ENCODE data around the gene CASP14.
"Not testable (repeated sequence)": the region's sequence is repeated elsewhere in the genome, so short reads cannot be mapped to it uniquely, and the experiment has no call there.

CASP14 gene

GRCh38 chr19:15070386-15070785, 21.1 kb downstream of the CASP14 start:
- in situ Hi-C loops (cut with HindIII; ENCODE audit: low sequenced_read_pairs): not testable (repeated sequence)

- in situ Hi-C loops (cut with HindIII; ENCODE audit: low sequenced_read_pairs): no loop called here
Measured at GRCh38 chr19:15072930-15073647, 23.8 kb downstream of the CASP14 start.

- in situ Hi-C loops (cut with HindIII; ENCODE audit: low sequenced_read_pairs): no loop called here
Measured at GRCh38 chr19:15074371-15074770, 25.1 kb downstream of the CASP14 start.

- in situ Hi-C loops (cut with HindIII; ENCODE audit: low sequenced_read_pairs): no loop called here
Measured at GRCh38 chr19:15075806-15076205, 26.5 kb downstream of the CASP14 start.

- in situ Hi-C loops (cut with HindIII; ENCODE audit: low sequenced_read_pairs): not testable (repeated sequence)
Measured at GRCh38 chr19:15080002-15080401, 30.7 kb downstream of the CASP14 start.

GRCh38 chr19:15081911-15082310, 32.6 kb downstream of the CASP14 start, which contains the start of gene OR1I1:
Gene OR1I1, plus strand, starts transcription at chr19:15082211. Its CDS starts 4,855 bp downstream, at chr19:15087066.
- in situ Hi-C loops (cut with HindIII; ENCODE audit: low sequenced_read_pairs): no loop called here

- in situ Hi-C loops (cut with HindIII; ENCODE audit: low sequenced_read_pairs): no loop called here
Measured at GRCh38 chr19:15087182-15087581, 37.9 kb downstream of the CASP14 start.

GRCh38 chr19:15091918-15092753, 42.9 kb downstream of the CASP14 start:
- in situ Hi-C loops (cut with HindIII; ENCODE audit: low sequenced_read_pairs): no loop called here

- in situ Hi-C loops (cut with HindIII; ENCODE audit: low sequenced_read_pairs): no loop called here
Measured at GRCh38 chr19:15093001-15093400, 43.7 kb downstream of the CASP14 start.

GRCh38 chr19:15096223-15096622, 46.9 kb downstream of the CASP14 start:
- in situ Hi-C loops (cut with HindIII; ENCODE audit: low sequenced_read_pairs): no loop called here

- in situ Hi-C loops (cut with HindIII; ENCODE audit: low sequenced_read_pairs): not testable (repeated sequence)
Measured at GRCh38 chr19:15097980-15098379, 48.7 kb downstream of the CASP14 start.

- in situ Hi-C loops (cut with HindIII; ENCODE audit: low sequenced_read_pairs): no loop called here
Measured at GRCh38 chr19:15098460-15098859, 49.2 kb downstream of the CASP14 start.

GRCh38 chr19:15099017-15099582, 49.8 kb downstream of the CASP14 start:
- in situ Hi-C loops (cut with HindIII; ENCODE audit: low sequenced_read_pairs): no loop called here

GRCh38 chr19:15101479-15102082, 52.3 kb downstream of the CASP14 start:
- in situ Hi-C loops (cut with HindIII; ENCODE audit: low sequenced_read_pairs): no loop called here

- in situ Hi-C loops (cut with HindIII; ENCODE audit: low sequenced_read_pairs): no loop called here
Measured at GRCh38 chr19:15104003-15104402, 54.7 kb downstream of the CASP14 start.

- in situ Hi-C loops (cut with HindIII; ENCODE audit: low sequenced_read_pairs): no loop called here
Measured at GRCh38 chr19:15104411-15104810, 55.1 kb downstream of the CASP14 start.

- in situ Hi-C loops (cut with HindIII; ENCODE audit: low sequenced_read_pairs): no loop called here
Measured at GRCh38 chr19:15105044-15105443, 55.8 kb downstream of the CASP14 start.

GRCh38 chr19:15107061-15108010, 58.1 kb downstream of the CASP14 start, which contains the start of gene SYDE1:
Gene SYDE1, plus strand, starts transcription at chr19:15107401. Its CDS starts 33 bp downstream, at chr19:15107434.
- in situ Hi-C loops (cut with HindIII; ENCODE audit: low sequenced_read_pairs): no loop called here

Measured in endothelial cell of hepatic sinusoid (primary cell).